Trophoblast cell (in vitro differentiated cells and primary cell): ENCODE data around the gene PHF13.

Experiments used
- DNase-seq, 2 donors: peaks; one replicate each; pipeline ENCODE4 v3.0.0-alpha.2; 2016
- H2AFZ ChIP-seq: 2 replicates; pipeline ENCODE4 v1.6.1; 2013; ENCODE audit warnings: low read length, moderate library complexity, mild to moderate bottlenecking; ENCODE audit not compliant: insufficient read depth, poor library complexity
- H2AK5ac ChIP-seq: 2 replicates; pipeline ENCODE4 v1.6.1; 2013; ENCODE audit warnings: mild to moderate bottlenecking, low read length
- H2BK120ac ChIP-seq: 2 replicates; pipeline ENCODE4 v1.6.1; 2013; ENCODE audit warnings: low read length, mild to moderate bottlenecking, moderate library complexity; ENCODE audit not compliant: insufficient read depth, poor library complexity
- H2BK12ac ChIP-seq: 2 replicates; pipeline ENCODE4 v1.6.1; 2013; ENCODE audit warnings: mild to moderate bottlenecking, low read length, moderate library complexity
- H2BK5ac ChIP-seq: 2 replicates; pipeline ENCODE4 v1.6.1; 2013; ENCODE audit warnings: low read length, low read depth, moderate library complexity, mild to moderate bottlenecking; ENCODE audit not compliant: poor library complexity
- H3K14ac ChIP-seq: 2 replicates; pipeline ENCODE4 v1.6.1; 2013; ENCODE audit warnings: mild to moderate bottlenecking, low read length
- H3K18ac ChIP-seq: 2 replicates; pipeline ENCODE4 v1.6.1; 2013; ENCODE audit warnings: mild to moderate bottlenecking, low read length
- H3K23ac ChIP-seq: 2 replicates; pipeline ENCODE4 v1.6.1; 2013; ENCODE audit warnings: low read length
- H3K27ac ChIP-seq: 2 replicates; pipeline ENCODE4 v1.5.1; 2013; ENCODE audit warnings: low read depth, mild to moderate bottlenecking, inconsistent platforms, low read length, moderate library complexity
- H3K27me3 ChIP-seq: 2 replicates; pipeline ENCODE4 v1.6.1; 2013; ENCODE audit warnings: inconsistent platforms, mild to moderate bottlenecking, low read length, moderate library complexity; ENCODE audit not compliant: insufficient read depth
- H3K36me3 ChIP-seq, 2 experiments: 1 replicate in 1 of 2; 2 replicates in 1 of 2; pipeline ENCODE4 v1.6.1; 2013; ENCODE audit warnings: low read length in 2 of 2, mild to moderate bottlenecking in 2 of 2, moderate library complexity in 1 of 2; ENCODE audit not compliant: insufficient read depth in 2 of 2, control insufficient read depth in 1 of 2
- H3K4ac ChIP-seq: 2 replicates; pipeline ENCODE4 v1.6.1; 2013; ENCODE audit warnings: low read depth, mild to moderate bottlenecking, low read length, moderate library complexity
- H3K4me1 ChIP-seq, 2 experiments: 1 replicate in 1 of 2; 2 replicates in 1 of 2; pipeline ENCODE4 v1.6.1; 2013; ENCODE audit warnings: low read length in 2 of 2, mild to moderate bottlenecking in 2 of 2, moderate library complexity in 1 of 2; ENCODE audit not compliant: insufficient read depth in 2 of 2, control insufficient read depth in 1 of 2
- H3K4me2 ChIP-seq: 2 replicates; pipeline ENCODE4 v1.6.1; 2013; ENCODE audit warnings: inconsistent platforms, mild to moderate bottlenecking, low read length, moderate library complexity
- H3K4me3 ChIP-seq: 2 replicates; pipeline ENCODE4 v1.5.1; 2013; ENCODE audit warnings: mild to moderate bottlenecking, low read depth, low read length, inconsistent platforms
- H3K79me1 ChIP-seq: one replicate; pipeline ENCODE4 v1.6.1; 2013; ENCODE audit warnings: low read length
- H3K79me2 ChIP-seq: 2 replicates; pipeline ENCODE4 v1.6.1; 2013; ENCODE audit warnings: low read length, mild to moderate bottlenecking; ENCODE audit not compliant: control insufficient read depth, insufficient read depth, poor library complexity
- H3K9ac ChIP-seq: 2 replicates; pipeline ENCODE4 v1.6.1; 2013; ENCODE audit warnings: mild to moderate bottlenecking, low read length
- H3K9me3 ChIP-seq: 2 replicates; pipeline ENCODE4 v1.6.1; 2013; ENCODE audit warnings: low read depth, mild to moderate bottlenecking, control low read depth, inconsistent platforms, low read length; ENCODE audit not compliant: insufficient read depth
- H4K12ac ChIP-seq: 2 replicates; pipeline ENCODE4 v1.6.1; 2013; ENCODE audit warnings: low read depth, mild to moderate bottlenecking, low read length, moderate library complexity
- H4K8ac ChIP-seq: 2 replicates; pipeline ENCODE4 v1.6.1; 2013; ENCODE audit warnings: low read depth, mild to moderate bottlenecking, low read length, moderate library complexity
- H4K91ac ChIP-seq: one replicate; pipeline ENCODE4 v1.6.1; 2013; ENCODE audit warnings: low read depth, mild to moderate bottlenecking, low read length, moderate library complexity
- WGBS: extraction: QIAGEN DNeasy Blood & Tissue Kit; methylation state at CpG from one replicate; pipeline ENCODE4 v1.1.7; 2013; ENCODE audit warnings: missing lambda C conversion rate; ENCODE audit not compliant: insufficient read length, insufficient coverage; ENCODE audit errors: extremely low coverage; 5-methylcytosine and 5-hydroxymethylcytosine counted together

Gene PHF13

GRCh38 chr1:6646499-6647148 lies 33.1 kb downstream of the PHF13 start:
- Histone ChIP-seq H3K79me2 (no peaks in the 10 kb centered on the region), H3K9me3 (no peaks in the 10 kb centered on the region), H2BK120ac (no peak overlapping the region), H2AK5ac (no peak overlapping the region), H3K4ac (no peak overlapping the region), H3K18ac (no peak overlapping the region), H3K36me3 (peaks cover 41 to 51% of the 10 kb centered on the region in 2 experiments), H3K4me3 (no peak overlapping the region), H2BK5ac (no peak overlapping the region), H4K12ac (no peak overlapping the region), H3K79me1 (no peaks in the 10 kb centered on the region), H3K14ac (no peak overlapping the region), H4K8ac (no peak overlapping the region), H3K27ac (no peak overlapping the region), H3K23ac (no peak overlapping the region), H3K27me3 (no peaks in the 10 kb centered on the region), H2BK12ac (no peak overlapping the region), H3K4me1 (no peaks in the 10 kb centered on the region), H3K9ac (no peak overlapping the region), H2AFZ (no peak overlapping the region), H4K91ac (no peak overlapping the region), H3K4me2 (no peak overlapping the region)
- DNase-seq = peak in 1 of 2 donors; percentile 75
- no CpG with 5 or more reads among the region's 10 CpGs for WGBS

GRCh38 chr1:6648556-6648955 lies 35.0 kb downstream of the PHF13 start:
- H2BK5ac ChIP-seq = no peak overlapping the region
- no peak overlapping the region for H2BK12ac ChIP-seq
- H2AFZ ChIP-seq = no peak overlapping the region
- no peaks in the 10 kb centered on the region for H3K27me3 ChIP-seq
- H3K4me2 ChIP-seq = no peak overlapping the region
- peak; percentile 56 to 69 for DNase-seq
- H4K8ac ChIP-seq = no peak overlapping the region
- no CpG with 5 or more reads among the region's 6 CpGs for WGBS
- H3K23ac ChIP-seq = no peak overlapping the region
- H3K9ac ChIP-seq = no peak overlapping the region
- H4K12ac ChIP-seq = no peak overlapping the region
- H2BK120ac ChIP-seq = no peak overlapping the region
- no peak overlapping the region for H3K4ac ChIP-seq
- peaks cover 45 to 53% of the 10 kb centered on the region in 2 experiments for H3K36me3 ChIP-seq
- H3K9me3 ChIP-seq = no peaks in the 10 kb centered on the region
- no peak overlapping the region for H3K27ac ChIP-seq
- H3K4me3 ChIP-seq = no peak overlapping the region
- H3K14ac ChIP-seq = no peak overlapping the region
- no peak overlapping the region for H4K91ac ChIP-seq
- no peaks in the 10 kb centered on the region for H3K79me1 ChIP-seq
- no peak overlapping the region for H2AK5ac ChIP-seq
- no peaks in the 10 kb centered on the region for H3K79me2 ChIP-seq
- H3K18ac ChIP-seq = no peak overlapping the region
- H3K4me1 ChIP-seq = no peaks in the 10 kb centered on the region

GRCh38 chr1:6651909-6652308 lies 38.4 kb downstream of the PHF13 start:
- no peak overlapping the region for H2BK5ac ChIP-seq
- H2AK5ac ChIP-seq = no peak overlapping the region
- H3K9ac ChIP-seq = no peak overlapping the region
- H2BK120ac ChIP-seq = no peak overlapping the region
- H3K4me2 ChIP-seq = no peak overlapping the region
- peaks cover 0 to 4% of the 10 kb centered on the region in 2 experiments for H3K4me1 ChIP-seq
- H3K4me3 ChIP-seq = no peak overlapping the region
- H3K79me1 ChIP-seq = no peaks in the 10 kb centered on the region
- H3K27me3 ChIP-seq = no peaks in the 10 kb centered on the region
- whole genome bisulfite sequencing = no CpG with 5 or more reads among the region's 17 CpGs
- no peak overlapping the region for H4K91ac ChIP-seq
- no peak overlapping the region for H4K12ac ChIP-seq
- H3K18ac ChIP-seq = no peak overlapping the region
- H3K23ac ChIP-seq = no peak overlapping the region
- H4K8ac ChIP-seq = no peak overlapping the region
- no peak overlapping the region for H3K27ac ChIP-seq
- H2AFZ ChIP-seq = no peak overlapping the region
- no peaks in the 10 kb centered on the region for H3K9me3 ChIP-seq
- no peak for DNase-seq
- no peak overlapping the region for H2BK12ac ChIP-seq
- no peaks in the 10 kb centered on the region for H3K79me2 ChIP-seq
- H3K36me3 ChIP-seq = peaks cover 23 to 32% of the 10 kb centered on the region in 2 experiments
- no peak overlapping the region for H3K4ac ChIP-seq
- no peak overlapping the region for H3K14ac ChIP-seq

- Histone ChIP-seq H4K8ac (no peak overlapping the region), H3K27ac (no peak overlapping the region)
- no CpG with 5 or more reads among the region's 6 CpGs for WGBS
Measured at GRCh38 chr1:6652986-6653385, 39.5 kb downstream of the PHF13 start.

More at GRCh38 chr1:6652986-6653385, 39.5 kb downstream of the PHF13 start:
- Histone ChIP-seq H2AFZ (no peak overlapping the region), H3K36me3 (peaks cover 23 to 32% of the 10 kb centered on the region in 2 experiments), H3K4me2 (no peak overlapping the region), H3K79me1 (no peaks in the 10 kb centered on the region), H3K14ac (no peak overlapping the region), H3K18ac (no peak overlapping the region), H2AK5ac (no peak overlapping the region), H3K4me1 (peaks cover 0 to 4% of the 10 kb centered on the region in 2 experiments), H3K4ac (no peak overlapping the region), H2BK5ac (no peak overlapping the region), H3K4me3 (no peak overlapping the region), H4K91ac (no peak overlapping the region), H2BK120ac (no peak overlapping the region), H3K27me3 (no peaks in the 10 kb centered on the region), H3K23ac (peak overlapping the region; percentile 47), H3K9me3 (peaks cover 1% of the 10 kb centered on the region), H4K12ac (no peak overlapping the region), H3K79me2 (no peaks in the 10 kb centered on the region), H3K9ac (peak overlapping the region; percentile 43), H2BK12ac (no peak overlapping the region)
- DNase-seq = no peak
